NCI-H2171 treated with DMSO at 0.1 percent for 48 hours (cell line): Measurements from ENCODE around the gene LDB2.

Experiments used
- DNase-seq: peaks from one replicate; lab custom pipeline; 2025; lab: John Stamatoyannopoulos, UW

Gene LDB2

GRCh38 chr4:16757080-16757521 is 141.3 kb downstream of the LDB2 start:
- no peak for DNase-seq

- DNase-seq = no peak
These were observed 144.3 kb downstream of the LDB2 start for GRCh38 chr4:16754104-16754503.

- DNase-seq = no peak
These were observed 146.3 kb downstream of the LDB2 start for GRCh38 chr4:16752150-16752549.

GRCh38 chr4:16750882-16751642 is 147.4 kb downstream of the LDB2 start:
- no peak for DNase-seq

- no peak for DNase-seq
These were observed 148.2 kb downstream of the LDB2 start for GRCh38 chr4:16750216-16750615.

- DNase-seq = no peak
These were observed 152.6 kb downstream of the LDB2 start for GRCh38 chr4:16745887-16746286.

GRCh38 chr4:16745009-16745635 is 153.3 kb downstream of the LDB2 start:
- DNase-seq = no peak

- no peak for DNase-seq
These were observed 157.2 kb downstream of the LDB2 start for GRCh38 chr4:16741287-16741686.

GRCh38 chr4:16739997-16740624 is 158.3 kb downstream of the LDB2 start:
- no peak for DNase-seq

- DNase-seq = no peak
These were observed 159.9 kb downstream of the LDB2 start for GRCh38 chr4:16738558-16738957.

GRCh38 chr4:16733509-16733908 is 164.9 kb downstream of the LDB2 start:
- no peak for DNase-seq

GRCh38 chr4:16732741-16733140 is 165.7 kb downstream of the LDB2 start:
- no peak for DNase-seq

- DNase-seq = no peak
These were observed 166.6 kb downstream of the LDB2 start for GRCh38 chr4:16731776-16732380.

GRCh38 chr4:16730522-16731205 is 167.8 kb downstream of the LDB2 start:
- no peak for DNase-seq

- DNase-seq = no peak
These were observed 169.1 kb downstream of the LDB2 start for GRCh38 chr4:16729336-16729735.

GRCh38 chr4:16728849-16729248 is 169.6 kb downstream of the LDB2 start:
- no peak for DNase-seq

- DNase-seq = no peak
These were observed 170.3 kb downstream of the LDB2 start for GRCh38 chr4:16728111-16728510.

GRCh38 chr4:16727218-16727617 is 171.2 kb downstream of the LDB2 start:
- no peak for DNase-seq

GRCh38 chr4:16726368-16727050 is 171.9 kb downstream of the LDB2 start:
- no peak for DNase-seq

GRCh38 chr4:16725252-16725651 is 173.2 kb downstream of the LDB2 start:
- DNase-seq = no peak

GRCh38 chr4:16722416-16722815 is 176.0 kb downstream of the LDB2 start:
- DNase-seq = no peak
